GM12872 (cell line): Measurements from ENCODE around the gene PFKFB3.

ENCODE experiments used
- TF ChIP-seq, protein P1 (sequence below): IDR thresholded peaks from 3 replicates; pipeline ENCODE4 v1.5.1; 2011; ENCODE audit warnings: low read depth, mild to moderate bottlenecking, low read length, moderate library complexity; ENCODE audit not compliant: insufficient read depth

Gene PFKFB3

GRCh38 chr10:6276356-6276755, 73.6 kb downstream of the PFKFB3 start:
- TF ChIP-seq, protein P1, sequence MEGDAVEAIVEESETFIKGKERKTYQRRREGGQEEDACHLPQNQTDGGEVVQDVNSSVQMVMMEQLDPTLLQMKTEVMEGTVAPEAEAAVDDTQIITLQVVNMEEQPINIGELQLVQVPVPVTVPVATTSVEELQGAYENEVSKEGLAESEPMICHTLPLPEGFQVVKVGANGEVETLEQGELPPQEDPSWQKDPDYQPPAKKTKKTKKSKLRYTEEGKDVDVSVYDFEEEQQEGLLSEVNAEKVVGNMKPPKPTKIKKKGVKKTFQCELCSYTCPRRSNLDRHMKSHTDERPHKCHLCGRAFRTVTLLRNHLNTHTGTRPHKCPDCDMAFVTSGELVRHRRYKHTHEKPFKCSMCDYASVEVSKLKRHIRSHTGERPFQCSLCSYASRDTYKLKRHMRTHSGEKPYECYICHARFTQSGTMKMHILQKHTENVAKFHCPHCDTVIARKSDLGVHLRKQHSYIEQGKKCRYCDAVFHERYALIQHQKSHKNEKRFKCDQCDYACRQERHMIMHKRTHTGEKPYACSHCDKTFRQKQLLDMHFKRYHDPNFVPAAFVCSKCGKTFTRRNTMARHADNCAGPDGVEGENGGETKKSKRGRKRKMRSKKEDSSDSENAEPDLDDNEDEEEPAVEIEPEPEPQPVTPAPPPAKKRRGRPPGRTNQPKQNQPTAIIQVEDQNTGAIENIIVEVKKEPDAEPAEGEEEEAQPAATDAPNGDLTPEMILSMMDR = no peak

DNA sequence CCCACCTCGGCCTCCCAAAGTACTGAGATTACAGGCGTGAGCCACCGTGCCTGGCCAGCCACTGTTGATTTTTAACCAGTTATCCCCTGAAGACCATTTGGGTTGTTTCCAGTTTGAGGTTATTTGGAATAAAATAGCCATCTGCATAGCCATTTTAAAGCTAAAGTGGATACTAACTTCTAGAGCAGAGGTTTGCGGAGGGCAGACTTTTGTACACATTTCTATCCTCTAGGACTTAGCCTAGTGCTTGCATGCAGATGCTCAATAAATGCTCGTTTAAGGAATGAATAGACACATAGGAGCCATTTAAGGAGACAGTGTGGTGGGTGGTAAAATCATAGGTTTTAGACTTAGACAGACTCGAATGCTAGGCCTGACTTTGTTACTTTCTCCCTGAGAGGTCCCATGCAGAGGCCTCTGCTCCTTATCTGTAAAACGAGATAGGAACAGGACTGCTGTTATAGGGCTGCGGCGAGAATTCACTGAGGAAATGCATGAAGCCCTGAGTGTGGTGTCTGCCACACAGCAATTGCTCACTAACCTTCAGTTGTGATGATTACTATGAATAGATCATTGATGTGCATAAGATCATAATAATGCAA, 75.9 kb downstream of the PFKFB3 start:
- TF ChIP-seq, protein P1 = no peak

DNA sequence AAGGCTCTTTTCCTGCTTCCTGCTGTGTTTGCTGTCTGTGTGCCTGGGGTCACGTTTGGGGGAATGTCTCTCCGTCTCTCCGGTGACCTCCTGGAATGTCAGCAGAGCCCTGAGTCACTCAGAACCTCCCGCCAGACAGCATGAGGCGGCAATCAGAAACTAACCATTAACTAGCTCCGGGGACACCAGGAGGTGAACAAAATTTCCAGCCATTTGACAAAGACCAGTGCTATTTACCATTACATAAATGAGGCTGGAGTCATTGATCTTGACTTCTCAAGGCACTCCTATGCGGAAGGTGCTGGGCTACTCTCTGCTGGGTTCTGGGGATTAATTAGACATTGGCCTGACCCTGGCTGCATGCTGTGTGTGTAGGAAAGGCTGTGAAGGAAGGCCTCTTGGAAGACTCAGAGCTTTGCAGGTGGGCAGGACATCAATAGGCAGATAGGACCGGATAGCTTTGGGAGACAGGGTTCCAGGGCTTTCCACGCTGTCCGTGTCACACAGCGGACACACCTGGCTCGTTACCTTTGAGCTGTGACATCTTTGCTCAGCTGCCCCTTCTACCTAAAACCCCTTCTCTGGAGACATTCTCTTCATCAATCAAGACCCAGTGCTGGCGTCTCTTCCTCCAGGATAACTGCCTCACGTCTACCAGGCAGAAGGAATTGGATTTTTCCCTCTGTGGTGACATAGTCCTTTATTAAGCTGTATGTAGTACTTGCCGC, 77.0 kb downstream of the PFKFB3 start:
- TF ChIP-seq, protein P1 = no peak

DNA sequence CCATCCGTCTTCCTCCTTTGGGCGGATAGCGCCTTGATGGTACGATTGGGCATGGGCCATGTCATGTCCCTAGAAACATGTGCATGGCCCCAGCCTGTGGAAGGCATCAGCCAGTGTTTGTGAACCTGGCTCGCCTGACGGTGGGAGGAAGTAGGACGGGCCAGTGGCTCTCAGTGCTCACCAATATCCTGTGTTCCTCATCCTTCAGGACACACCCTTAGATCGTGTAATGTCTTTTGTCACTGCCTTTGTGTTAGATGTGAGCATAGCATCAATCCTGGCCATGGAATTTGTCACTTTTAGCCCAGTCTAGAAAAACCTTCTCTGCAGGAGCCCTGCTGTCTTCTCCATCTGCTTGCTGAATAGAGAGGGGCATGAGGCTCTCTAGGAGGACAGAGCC, 77.6 kb downstream of the PFKFB3 start:
- TF ChIP-seq, protein P1 = no peak

- TF ChIP-seq, protein P1 = no peak
These were observed 79.8 kb downstream of the PFKFB3 start for GRCh38 chr10:6282454-6282958.

GRCh38 chr10:6283655-6284054, 80.9 kb downstream of the PFKFB3 start:
- TF ChIP-seq, protein P1 = no peak

- TF ChIP-seq, protein P1 = no peak
These were observed 90.0 kb downstream of the PFKFB3 start for GRCh38 chr10:6292741-6293151.
